ENCODE data around the gene LGMN. TPM values are rescaled to one million over a fixed set of nuclear protein-coding genes. Genes with fewer than 3 reads are reported as not detected.

Gene LGMN
- total and polyA plus RNA-seq, 8 donors = 75.4 to 251 (median 97.1) TPM

- TF ChIP-seq, protein P1, sequence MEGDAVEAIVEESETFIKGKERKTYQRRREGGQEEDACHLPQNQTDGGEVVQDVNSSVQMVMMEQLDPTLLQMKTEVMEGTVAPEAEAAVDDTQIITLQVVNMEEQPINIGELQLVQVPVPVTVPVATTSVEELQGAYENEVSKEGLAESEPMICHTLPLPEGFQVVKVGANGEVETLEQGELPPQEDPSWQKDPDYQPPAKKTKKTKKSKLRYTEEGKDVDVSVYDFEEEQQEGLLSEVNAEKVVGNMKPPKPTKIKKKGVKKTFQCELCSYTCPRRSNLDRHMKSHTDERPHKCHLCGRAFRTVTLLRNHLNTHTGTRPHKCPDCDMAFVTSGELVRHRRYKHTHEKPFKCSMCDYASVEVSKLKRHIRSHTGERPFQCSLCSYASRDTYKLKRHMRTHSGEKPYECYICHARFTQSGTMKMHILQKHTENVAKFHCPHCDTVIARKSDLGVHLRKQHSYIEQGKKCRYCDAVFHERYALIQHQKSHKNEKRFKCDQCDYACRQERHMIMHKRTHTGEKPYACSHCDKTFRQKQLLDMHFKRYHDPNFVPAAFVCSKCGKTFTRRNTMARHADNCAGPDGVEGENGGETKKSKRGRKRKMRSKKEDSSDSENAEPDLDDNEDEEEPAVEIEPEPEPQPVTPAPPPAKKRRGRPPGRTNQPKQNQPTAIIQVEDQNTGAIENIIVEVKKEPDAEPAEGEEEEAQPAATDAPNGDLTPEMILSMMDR (IDR thresholded peaks at IDR 0.05) = no peak
- DNase-seq (peak in 1 of 4 donors; percentile 85), ATAC-seq (peak; percentile 63)
- Histone ChIP-seq H3K9me3 (no peaks in the 10 kb centered on the region), H3K36me3 (peaks cover 0 to 79% of the 10 kb centered on the region in 2 donors), H3K4me3 (peak overlapping the region; percentile 18 to 43), H3K27me3 (no peaks in the 10 kb centered on the region), H3K4me1 (peaks cover 9 to 12% of the 10 kb centered on the region in 2 donors), H3K27ac (no peak overlapping the region)
- intact Hi-C loops (cut with DNase I) = loop anchor here in 1 of 2 donors (10.0 kb wide), 1 partner anchor 553 kb away; no protein-coding TSS in a partner anchor
These were observed 60.6 kb downstream of the LGMN start for GRCh38 chr14:92687681-92688433.

DNA sequence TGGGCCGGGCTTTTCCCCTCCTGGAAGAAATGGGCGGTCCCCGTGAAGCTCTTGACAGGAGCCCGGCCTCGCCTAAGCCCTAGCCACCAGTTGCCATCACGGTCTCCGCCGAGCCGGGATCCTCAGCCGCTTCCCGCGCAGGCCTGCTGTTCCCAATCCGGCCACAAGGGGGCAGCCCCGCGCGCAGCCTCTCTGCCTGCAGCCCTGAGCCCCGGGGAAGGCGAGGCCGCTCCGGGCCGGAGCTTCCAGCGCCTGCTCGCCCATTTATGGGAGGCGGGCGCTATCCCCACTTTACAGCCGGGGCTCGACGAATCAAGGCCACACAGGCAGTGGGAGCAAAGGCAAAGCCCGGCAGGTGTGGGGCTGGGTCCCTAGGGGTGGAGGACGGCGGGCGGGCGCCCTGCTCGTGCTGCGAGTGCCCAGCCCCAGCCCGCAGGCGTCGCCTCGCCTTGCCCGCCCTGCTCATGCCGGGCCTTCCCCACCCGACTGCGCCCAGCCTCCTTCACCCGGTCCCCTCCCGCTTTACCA lies 61.5 kb downstream of the LGMN start:
- H3K36me3 ChIP-seq = peaks cover 0 to 88% of the 10 kb centered on the region in 2 donors
- TF ChIP-seq, protein P1 (IDR thresholded peaks at IDR 0.05) = peak; percentile 84 to 97
- peak overlapping the region; percentile 18 to 43 for H3K4me3 ChIP-seq
- ATAC-seq (peak; percentile 93), DNase-seq (peak; percentile 63 to 92 (median 74))
- no peaks in the 10 kb centered on the region for H3K9me3 ChIP-seq
- no peaks in the 10 kb centered on the region for H3K27me3 ChIP-seq
- intact Hi-C loops (cut with DNase I) = loop anchor here in 1 of 2 donors (10.0 kb wide), 1 partner anchor 552 kb away; no protein-coding TSS in a partner anchor
- H3K4me1 ChIP-seq = peaks cover 0 to 5% of the 10 kb centered on the region in 2 donors
- no peak overlapping the region for H3K27ac ChIP-seq

DNA sequence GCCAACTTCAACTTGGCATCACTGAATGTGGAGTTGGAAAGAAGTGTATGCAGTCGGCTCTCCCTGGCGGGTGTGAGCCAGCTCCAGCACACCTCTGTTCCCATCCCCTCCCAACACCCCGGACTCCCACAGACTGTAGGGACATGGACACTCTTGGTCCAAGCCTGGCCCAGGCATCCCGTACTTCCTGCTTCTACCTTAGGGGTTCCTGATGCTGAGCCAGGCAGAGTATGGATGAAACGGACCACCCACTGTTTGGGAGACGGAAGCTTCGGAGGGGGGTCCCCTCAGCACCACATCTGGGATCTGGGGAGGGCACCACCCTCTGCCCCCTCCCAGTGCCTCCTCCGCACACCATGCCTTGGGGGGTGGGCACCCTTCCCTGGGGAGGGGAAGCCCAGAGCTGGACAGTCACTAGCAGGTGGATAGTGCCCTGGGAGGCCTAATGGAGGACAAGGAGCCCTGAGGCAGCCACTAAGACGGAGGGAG lies 62.0 kb downstream of the LGMN start:
- no peak overlapping the region for H3K27ac ChIP-seq
- ATAC-seq = no peak
- H3K36me3 ChIP-seq = peaks cover 0 to 93% of the 10 kb centered on the region in 2 donors
- no peaks in the 10 kb centered on the region for H3K9me3 ChIP-seq
- peaks cover 0 to 9% of the 10 kb centered on the region in 2 donors for H3K4me1 ChIP-seq
- intact Hi-C loops (cut with DNase I) = loop anchor here in 1 of 2 donors (10.0 kb wide), 1 partner anchor 552 kb away; no protein-coding TSS in a partner anchor
- no peaks in the 10 kb centered on the region for H3K27me3 ChIP-seq
- peak overlapping the region in 1 of 2 donors; percentile 43 for H3K4me3 ChIP-seq
- TF ChIP-seq, protein P1 (IDR thresholded peaks at IDR 0.05) = no peak
- DNase-seq = no peak

DNA sequence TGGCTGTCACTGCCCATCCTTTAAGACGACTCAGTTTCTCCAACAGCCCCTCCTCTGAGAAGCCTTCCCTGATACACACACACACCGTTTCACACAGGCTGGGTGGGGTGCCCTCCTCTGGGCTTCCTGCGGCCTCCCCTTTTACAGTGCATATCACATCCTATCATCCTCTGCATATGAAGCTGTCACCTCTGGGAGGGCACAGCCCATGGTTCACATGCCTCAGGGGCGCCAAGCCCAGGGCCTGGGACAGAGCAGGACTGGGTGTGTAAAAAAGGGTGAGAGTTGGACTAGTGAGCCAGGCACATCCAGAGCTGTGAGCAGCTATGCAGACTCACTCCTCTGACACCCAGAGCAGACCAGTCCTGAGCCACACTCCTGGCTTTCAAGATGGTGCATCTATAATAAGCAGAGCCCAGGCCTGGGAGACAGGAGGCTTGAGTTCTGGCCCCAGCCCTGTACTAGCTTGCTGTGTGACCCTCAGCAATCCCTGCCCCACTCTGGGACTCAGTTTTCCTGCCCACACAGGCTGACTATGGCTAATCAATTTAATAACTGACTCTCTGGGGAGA lies 62.6 kb downstream of the LGMN start:
- ATAC-seq (no peak), DNase-seq (no peak)
- Histone ChIP-seq H3K4me1 (peaks cover 0 to 15% of the 10 kb centered on the region in 2 donors), H3K4me3 (no peak overlapping the region), H3K36me3 (peaks cover 0 to 99% of the 10 kb centered on the region in 2 donors), H3K27ac (no peak overlapping the region), H3K9me3 (no peaks in the 10 kb centered on the region), H3K27me3 (no peaks in the 10 kb centered on the region)
- TF ChIP-seq, protein P1 (IDR thresholded peaks at IDR 0.05) = no peak
- intact Hi-C loops (cut with DNase I) = loop anchor here in 1 of 2 donors (10.0 kb wide), 1 partner anchor 551 kb away; no protein-coding TSS in a partner anchor
